Fibroblast of the aortic adventitia (primary cell): ENCODE data around the gene SEMA7A. TPM values are rescaled to one million over a fixed set of nuclear protein-coding genes. Genes with fewer than 3 reads are reported as not detected.

Experiments used
- DNase-seq: peaks from one replicate; pipeline ENCODE4 v3.0.0-alpha.2; 2010; ENCODE audit warnings: low read depth
- H3K4me3 ChIP-seq: 2 replicates; pipeline ENCODE4 v1.5.1; 2011; ENCODE audit warnings: low read depth, mild to moderate bottlenecking, control low read depth, low read length, moderate library complexity
- total RNA-seq: library from RNA; depleted of rRNA; stranded (reverse); fragments of >200 nt; gene quantifications from 2 replicates; pipeline ENCODE4 v1.2.3, GENCODE V29; 2012; ENCODE audit warnings: low replicate concordance
- TF ChIP-seq, protein P1 (sequence below): IDR thresholded peaks from 2 replicates; pipeline ENCODE4 v1.5.1; 2011; ENCODE audit warnings: mild to moderate bottlenecking, low read length, control low read depth, inconsistent platforms; ENCODE audit not compliant: insufficient read depth

Gene SEMA7A
- total RNA-seq, 1 donor, result 7.9 TPM

DNA sequence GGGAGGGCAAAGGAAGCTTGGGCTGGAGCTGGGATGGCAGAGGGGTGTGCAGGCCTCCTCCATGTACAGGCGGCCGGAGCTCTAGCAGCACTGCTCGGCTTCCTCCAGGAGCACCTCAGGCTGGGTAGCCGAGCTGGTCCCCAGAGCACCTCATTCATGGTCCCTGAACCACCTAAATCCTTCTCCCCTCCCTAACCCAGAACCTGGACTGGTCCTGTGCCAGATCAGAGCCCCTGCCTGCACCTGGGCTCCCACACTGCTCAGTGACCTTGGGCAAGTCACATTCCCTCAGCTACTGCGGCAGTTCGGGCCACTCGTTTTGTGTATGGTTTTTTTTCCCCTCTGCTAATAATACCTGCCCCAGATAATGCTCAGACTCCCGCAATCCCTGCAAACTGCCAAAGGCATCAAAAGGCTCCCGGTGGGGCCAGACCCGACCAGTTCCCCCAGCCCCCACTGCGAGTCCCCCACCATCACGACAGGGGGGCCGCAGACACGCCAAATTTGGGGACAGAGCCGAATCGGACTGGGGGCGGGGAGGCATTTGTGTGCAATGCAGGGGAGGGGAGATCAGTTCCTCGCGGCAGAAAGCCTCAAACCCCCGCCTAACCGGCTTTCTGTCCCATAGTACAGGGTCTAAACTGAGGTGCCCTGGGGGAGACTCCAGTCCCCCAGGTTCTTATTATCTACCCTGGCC is 1.3 kb downstream of the SEMA7A start:
- no peak for DNase-seq
- TF ChIP-seq, protein P1, sequence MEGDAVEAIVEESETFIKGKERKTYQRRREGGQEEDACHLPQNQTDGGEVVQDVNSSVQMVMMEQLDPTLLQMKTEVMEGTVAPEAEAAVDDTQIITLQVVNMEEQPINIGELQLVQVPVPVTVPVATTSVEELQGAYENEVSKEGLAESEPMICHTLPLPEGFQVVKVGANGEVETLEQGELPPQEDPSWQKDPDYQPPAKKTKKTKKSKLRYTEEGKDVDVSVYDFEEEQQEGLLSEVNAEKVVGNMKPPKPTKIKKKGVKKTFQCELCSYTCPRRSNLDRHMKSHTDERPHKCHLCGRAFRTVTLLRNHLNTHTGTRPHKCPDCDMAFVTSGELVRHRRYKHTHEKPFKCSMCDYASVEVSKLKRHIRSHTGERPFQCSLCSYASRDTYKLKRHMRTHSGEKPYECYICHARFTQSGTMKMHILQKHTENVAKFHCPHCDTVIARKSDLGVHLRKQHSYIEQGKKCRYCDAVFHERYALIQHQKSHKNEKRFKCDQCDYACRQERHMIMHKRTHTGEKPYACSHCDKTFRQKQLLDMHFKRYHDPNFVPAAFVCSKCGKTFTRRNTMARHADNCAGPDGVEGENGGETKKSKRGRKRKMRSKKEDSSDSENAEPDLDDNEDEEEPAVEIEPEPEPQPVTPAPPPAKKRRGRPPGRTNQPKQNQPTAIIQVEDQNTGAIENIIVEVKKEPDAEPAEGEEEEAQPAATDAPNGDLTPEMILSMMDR, result no peak
- peak overlapping the region; percentile 81 for H3K4me3 ChIP-seq

DNA sequence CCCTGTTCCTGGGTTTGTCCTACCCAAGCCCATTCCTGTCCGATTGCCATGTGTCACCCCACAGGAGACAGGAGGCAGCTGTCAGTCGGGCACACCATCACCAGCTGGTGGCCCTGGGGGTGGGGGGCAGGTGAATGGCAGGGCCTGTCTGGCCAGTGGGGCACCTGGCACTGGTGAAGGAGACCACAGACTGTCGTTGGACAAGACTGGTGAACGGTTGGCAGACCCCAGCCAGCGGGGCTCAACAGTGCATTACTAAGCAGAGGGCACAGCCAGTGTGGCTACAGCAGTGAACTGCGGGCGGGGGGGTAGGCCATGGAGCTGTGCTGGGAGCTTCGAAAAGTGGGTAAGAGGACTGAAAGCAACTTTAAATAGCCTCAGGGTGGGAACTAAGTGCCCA is 2.1 kb downstream of the SEMA7A start:
- peak overlapping the region; percentile 81 for H3K4me3 ChIP-seq
- no peak for DNase-seq
- TF ChIP-seq, protein P1, result no peak

DNA sequence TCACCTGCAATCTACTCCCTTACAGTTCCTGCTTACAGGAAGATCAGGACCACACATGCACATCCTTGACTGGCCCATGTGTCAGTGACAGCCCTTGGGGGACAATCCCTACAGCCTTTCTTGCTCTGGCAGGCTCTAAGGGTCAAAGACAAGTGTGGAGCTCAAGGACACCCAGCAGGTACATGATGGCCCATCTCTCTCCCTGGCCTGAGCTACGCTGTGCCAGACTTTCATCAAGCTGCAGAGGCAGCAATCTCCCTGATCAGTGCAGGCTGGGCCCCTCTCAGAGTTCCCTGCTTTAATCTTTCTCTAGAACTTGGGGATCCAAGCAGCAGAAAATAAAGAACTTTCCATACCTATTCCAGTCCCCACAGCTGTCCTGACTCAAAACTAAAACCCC is 2.6 kb downstream of the SEMA7A start:
- no peak for DNase-seq
- TF ChIP-seq, protein P1, result no peak
- H3K4me3 ChIP-seq, result no peak overlapping the region

DNA sequence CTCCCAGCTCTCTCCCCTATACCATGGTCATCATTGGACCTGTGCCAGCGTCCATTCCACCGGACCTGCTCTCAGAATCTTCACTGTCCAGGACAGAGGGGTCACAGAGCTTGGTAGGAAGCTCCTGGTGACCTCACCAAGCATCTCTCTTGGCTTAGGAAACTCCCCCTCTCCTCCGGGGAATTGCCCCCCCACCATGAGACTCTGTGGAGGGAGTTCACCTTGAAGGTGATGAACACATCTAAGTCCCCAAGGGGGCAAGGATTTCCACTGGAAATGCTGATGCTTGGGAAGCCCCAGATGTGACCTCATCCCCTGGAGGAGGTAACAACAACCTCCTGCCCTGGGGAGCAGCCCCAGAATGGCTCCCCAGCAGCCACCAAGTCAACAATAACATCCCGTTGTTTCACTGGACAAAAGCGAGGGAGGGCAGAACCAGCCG is 3.2 kb downstream of the SEMA7A start:
- DNase-seq, result no peak
- no peak overlapping the region for H3K4me3 ChIP-seq

DNA sequence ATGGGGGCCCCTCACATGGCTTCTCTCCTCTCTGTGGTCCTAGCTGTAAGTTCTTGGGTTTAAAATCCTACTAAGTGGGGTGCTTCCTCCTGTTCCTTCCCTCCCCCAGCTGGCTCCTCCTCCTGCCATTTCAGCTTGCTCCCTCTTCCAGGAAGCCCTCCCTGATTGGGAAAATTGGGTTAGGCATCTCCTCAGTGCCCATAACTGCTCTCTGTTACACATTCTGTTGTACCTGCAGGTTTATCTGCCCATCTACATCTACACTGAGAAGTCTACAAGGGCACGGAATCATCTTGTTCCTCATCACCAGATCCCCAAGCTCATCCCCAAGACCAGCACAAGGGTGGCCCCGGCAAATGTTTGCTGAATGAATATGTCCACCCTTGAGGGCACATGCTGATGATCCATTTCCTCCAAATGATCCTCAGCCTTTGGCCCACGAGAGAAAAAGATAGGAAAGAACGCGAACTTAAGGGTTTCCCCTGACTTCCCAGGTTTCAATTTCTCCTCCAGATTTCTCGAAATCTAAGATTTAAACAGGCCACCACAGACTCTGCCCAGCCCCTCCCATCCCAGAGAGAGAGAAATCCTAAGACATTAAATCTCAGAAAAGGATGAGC is 3.9 kb downstream of the SEMA7A start:
- TF ChIP-seq, protein P1, result no peak
- DNase-seq, result no peak
- H3K4me3 ChIP-seq, result no peak overlapping the region

More for the DNA sequence above, 3.2 kb downstream of the SEMA7A start:
- TF ChIP-seq, protein P1, result no peak

DNA sequence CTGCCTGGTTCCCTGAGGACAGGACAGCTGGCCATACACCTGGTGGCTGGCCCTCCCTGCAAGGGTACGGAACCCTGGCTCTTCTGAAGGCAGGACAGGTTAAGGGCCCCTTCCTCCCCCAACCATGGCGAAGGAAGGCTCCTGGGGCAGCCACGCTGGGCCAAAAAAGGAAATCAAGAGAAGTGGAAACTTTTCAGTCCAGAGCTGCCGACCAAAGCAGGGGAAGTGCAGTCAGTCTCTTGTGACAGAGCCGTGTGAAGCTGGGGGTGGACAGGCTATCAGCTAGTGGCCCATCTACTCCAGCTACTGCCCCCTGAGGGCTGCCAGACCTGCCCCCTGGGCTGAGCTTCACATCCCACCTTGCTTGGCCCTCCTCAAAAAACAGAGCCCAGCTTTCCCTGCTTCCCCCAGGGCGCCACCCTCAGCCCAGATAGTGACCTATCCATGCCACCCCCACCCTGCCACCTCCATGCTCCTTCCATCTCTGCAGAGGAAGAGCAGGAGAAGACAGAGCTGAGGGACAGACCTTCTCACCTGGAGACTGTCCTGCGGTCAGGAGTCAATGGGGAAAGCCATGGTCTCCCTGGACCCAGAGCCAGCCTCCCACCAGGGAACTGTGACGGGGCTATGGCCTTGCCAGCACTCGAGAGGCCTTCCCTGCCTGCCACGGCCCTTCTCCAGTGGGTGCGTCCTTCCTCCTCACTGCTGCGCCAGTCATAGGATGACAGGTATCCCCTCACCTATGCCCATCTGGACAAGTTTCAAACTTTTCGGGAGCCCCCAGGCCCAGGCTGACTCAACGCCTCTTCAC is 4.6 kb downstream of the SEMA7A start:
- TF ChIP-seq, protein P1, result no peak
- H3K4me3 ChIP-seq, result no peak overlapping the region

More for the DNA sequence above, 4.6 kb downstream of the SEMA7A start:
- DNase-seq, result no peak
